SK-N-MC (cell line): ENCODE measurements around the gene ADISSP.

Source experiments
- EZH2 ChIP-seq: fragments of 200-600 bp; sonication (generic); IDR thresholded peaks from one replicate; pipeline ENCODE4 v1.6.1; 2017; ENCODE audit warnings: antibody characterized with exemption
- POLR2AphosphoS5 ChIP-seq: IDR thresholded peaks from 2 replicates; pipeline ENCODE4 v1.6.1; 2012; ENCODE audit warnings: mild to moderate bottlenecking, low read depth, low read length, borderline replicate concordance

- TF ChIP-seq POLR2AphosphoS5 (no peak), EZH2 (no peak)
Observed at GRCh38 chr20:3712279-3712873, 55.2 kb downstream of the ADISSP start, which contains the start of gene SIGLEC1.
